CD1c-positive myeloid dendritic cell (primary cell): ENCODE data around the gene PIMREG.
"Not testable (repeated sequence)": the region's sequence is repeated elsewhere in the genome, so short reads cannot be mapped to it uniquely, and the experiment has no call there.

Experiments
- DNase-seq: peaks from one replicate; pipeline ENCODE4 v3.0.0-alpha.2; 2016; ENCODE audit errors: extremely low spot score

Gene PIMREG

GRCh38 chr17:6478486-6478885 is 34.2 kb downstream of the PIMREG start:
- no peak for DNase-seq

GRCh38 chr17:6479622-6480302 is 35.5 kb downstream of the PIMREG start:
- no peak for DNase-seq

- DNase-seq = no peak
These were observed 36.0 kb downstream of the PIMREG start for GRCh38 chr17:6480303-6480675.

- no peak for DNase-seq
These were observed 37.8 kb downstream of the PIMREG start for GRCh38 chr17:6482105-6482455.

- not testable (repeated sequence) for DNase-seq
These were observed 38.5 kb downstream of the PIMREG start for GRCh38 chr17:6482796-6483195.

GRCh38 chr17:6483507-6483906 is 39.3 kb downstream of the PIMREG start:
- no peak for DNase-seq

GRCh38 chr17:6485646-6486412 is 41.6 kb downstream of the PIMREG start:
- DNase-seq = no peak

GRCh38 chr17:6487251-6488007 is 43.2 kb downstream of the PIMREG start:
- DNase-seq = no peak

GRCh38 chr17:6488008-6488539 is 43.8 kb downstream of the PIMREG start:
- no peak for DNase-seq

- no peak for DNase-seq
These were observed 44.8 kb downstream of the PIMREG start for GRCh38 chr17:6489016-6489550.

- DNase-seq = no peak
These were observed 46.9 kb downstream of the PIMREG start for GRCh38 chr17:6491071-6491700.

- DNase-seq = no peak
These were observed 48.8 kb downstream of the PIMREG start for GRCh38 chr17:6492892-6493674.

- DNase-seq = no peak
These were observed 50.1 kb downstream of the PIMREG start for GRCh38 chr17:6494239-6494941.

GRCh38 chr17:6495450-6496115 is 51.3 kb downstream of the PIMREG start:
- DNase-seq = no peak

- DNase-seq = peak; percentile 69
These were observed 51.8 kb downstream of the PIMREG start for GRCh38 chr17:6496116-6496481.

- peak; percentile 8 for DNase-seq
These were observed 52.6 kb downstream of the PIMREG start for GRCh38 chr17:6496640-6497441.

- DNase-seq = no peak
These were observed 53.4 kb downstream of the PIMREG start for GRCh38 chr17:6497496-6498221.

- no peak for DNase-seq
These were observed 54.1 kb downstream of the PIMREG start for GRCh38 chr17:6498356-6498755.
